ENCODE results near the gene MESP1.

DNA sequence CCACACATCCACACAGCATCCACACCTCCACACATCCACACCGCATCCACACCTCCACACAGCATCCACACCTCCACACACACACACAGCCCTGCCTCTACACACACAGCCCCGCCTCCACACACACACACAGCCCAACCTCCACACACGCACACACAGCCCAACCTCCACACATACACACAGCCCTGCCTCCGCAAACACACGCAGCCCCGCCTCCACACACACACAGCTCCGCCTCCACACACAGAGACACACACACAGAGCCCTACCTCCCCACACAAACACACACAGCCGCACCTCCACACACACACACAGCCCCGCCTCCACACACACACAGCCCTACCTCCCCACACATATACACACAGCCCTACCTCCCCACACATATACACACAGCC, 4.7 kb downstream of the MESP1 start:
- TF ChIP-seq, protein P1, sequence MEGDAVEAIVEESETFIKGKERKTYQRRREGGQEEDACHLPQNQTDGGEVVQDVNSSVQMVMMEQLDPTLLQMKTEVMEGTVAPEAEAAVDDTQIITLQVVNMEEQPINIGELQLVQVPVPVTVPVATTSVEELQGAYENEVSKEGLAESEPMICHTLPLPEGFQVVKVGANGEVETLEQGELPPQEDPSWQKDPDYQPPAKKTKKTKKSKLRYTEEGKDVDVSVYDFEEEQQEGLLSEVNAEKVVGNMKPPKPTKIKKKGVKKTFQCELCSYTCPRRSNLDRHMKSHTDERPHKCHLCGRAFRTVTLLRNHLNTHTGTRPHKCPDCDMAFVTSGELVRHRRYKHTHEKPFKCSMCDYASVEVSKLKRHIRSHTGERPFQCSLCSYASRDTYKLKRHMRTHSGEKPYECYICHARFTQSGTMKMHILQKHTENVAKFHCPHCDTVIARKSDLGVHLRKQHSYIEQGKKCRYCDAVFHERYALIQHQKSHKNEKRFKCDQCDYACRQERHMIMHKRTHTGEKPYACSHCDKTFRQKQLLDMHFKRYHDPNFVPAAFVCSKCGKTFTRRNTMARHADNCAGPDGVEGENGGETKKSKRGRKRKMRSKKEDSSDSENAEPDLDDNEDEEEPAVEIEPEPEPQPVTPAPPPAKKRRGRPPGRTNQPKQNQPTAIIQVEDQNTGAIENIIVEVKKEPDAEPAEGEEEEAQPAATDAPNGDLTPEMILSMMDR (IDR thresholded peaks at IDR 0.05; ENCODE audit: low read depth, low read length, poor library complexity, severe bottlenecking) = no peak
- no peak for TF ChIP-seq EZH2phosphoT487 (IDR thresholded peaks at IDR 0.05; ENCODE audit: borderline replicate concordance, low read length)
